H9 (cell line): ENCODE data around the gene RPS16. TPM values are rescaled to one million over a fixed set of nuclear protein-coding genes. Genes with fewer than 3 reads are reported as not detected.

Source experiments
- DNase-seq: peaks from one replicate; pipeline ENCODE4 v3.0.0-alpha.2; 2017
- H2AFZ ChIP-seq: one replicate; pipeline ENCODE4 v1.6.1; 2013; ENCODE audit warnings: mild to moderate bottlenecking, low read length, control low read depth, moderate library complexity
- H2AK5ac ChIP-seq: 2 replicates; pipeline ENCODE4 v1.6.1; 2013; ENCODE audit warnings: low read length, control low read depth, mixed read lengths; ENCODE audit not compliant: insufficient read length
- H2BK120ac ChIP-seq: one replicate; pipeline ENCODE4 v1.6.1; 2013; ENCODE audit warnings: low read depth, mild to moderate bottlenecking, low read length, control low read depth, inconsistent platforms; ENCODE audit not compliant: poor library complexity, severe bottlenecking
- H2BK12ac ChIP-seq: 2 replicates; pipeline ENCODE4 v1.6.1; 2013; ENCODE audit warnings: low read length, control low read depth, mixed read lengths, low read depth; ENCODE audit not compliant: insufficient read length
- H2BK15ac ChIP-seq: 2 replicates; pipeline ENCODE4 v1.6.1; 2013; ENCODE audit warnings: low read depth, low read length, control low read depth
- H2BK20ac ChIP-seq: one replicate; pipeline ENCODE4 v1.6.1; 2013; ENCODE audit warnings: low read depth, mild to moderate bottlenecking, low read length, control low read depth, inconsistent platforms; ENCODE audit not compliant: poor library complexity, severe bottlenecking
- H2BK5ac ChIP-seq: 2 replicates; pipeline ENCODE4 v1.6.1; 2013; ENCODE audit warnings: low read length, control low read depth, mixed read lengths; ENCODE audit not compliant: insufficient read length
- H3K14ac ChIP-seq: 2 replicates; pipeline ENCODE4 v1.6.1; 2013; ENCODE audit warnings: low read length, control low read depth; ENCODE audit not compliant: insufficient read depth
- H3K18ac ChIP-seq: 2 replicates; pipeline ENCODE4 v1.6.1; 2013; ENCODE audit warnings: low read depth, mild to moderate bottlenecking, mixed read lengths, low read length, control low read depth; ENCODE audit not compliant: insufficient read length
- H3K23ac ChIP-seq: 2 replicates; pipeline ENCODE4 v1.6.1; 2013; ENCODE audit warnings: low read length, control low read depth, mixed read lengths, low read depth; ENCODE audit not compliant: insufficient read length
- H3K23me2 ChIP-seq: 2 replicates; pipeline ENCODE4 v1.6.1; 2013; ENCODE audit warnings: low read depth, mild to moderate bottlenecking, mixed read lengths, low read length, control low read depth; ENCODE audit not compliant: insufficient read length, poor library complexity, severe bottlenecking
- H3K27ac ChIP-seq: 2 replicates; pipeline ENCODE4 v1.5.1; 2013; ENCODE audit warnings: low read length, control low read depth, mixed read lengths, low read depth; ENCODE audit not compliant: insufficient read length
- H3K27me3 ChIP-seq: 2 replicates; pipeline ENCODE4 v1.6.1; 2013; ENCODE audit warnings: low read length, control low read depth, inconsistent platforms; ENCODE audit not compliant: insufficient read depth
- H3K4ac ChIP-seq: 2 replicates; pipeline ENCODE4 v1.6.1; 2013; ENCODE audit warnings: low read depth, mild to moderate bottlenecking, control low read depth, inconsistent platforms, low read length, moderate library complexity
- H3K4me1 ChIP-seq: 2 replicates; pipeline ENCODE4 v1.6.1; 2013; ENCODE audit warnings: low read length, control low read depth, inconsistent platforms; ENCODE audit not compliant: insufficient read depth
- H3K4me2 ChIP-seq: 2 replicates; pipeline ENCODE4 v1.6.1; 2013; ENCODE audit warnings: low read length, control low read depth, mixed read lengths; ENCODE audit not compliant: insufficient read length, insufficient read depth
- H3K56ac ChIP-seq: 2 replicates; pipeline ENCODE4 v1.6.1; 2013; ENCODE audit warnings: low read depth, mild to moderate bottlenecking, mixed read lengths, low read length, control low read depth; ENCODE audit not compliant: insufficient read length
- H3K79me1 ChIP-seq: 2 replicates; pipeline ENCODE4 v1.6.1; 2013; ENCODE audit warnings: low read depth, mild to moderate bottlenecking, moderate library complexity, low read length, control low read depth, inconsistent platforms; ENCODE audit not compliant: insufficient read depth, poor library complexity, severe bottlenecking
- H3K79me2 ChIP-seq: 2 replicates; pipeline ENCODE4 v1.6.1; 2013; ENCODE audit warnings: low read length, control low read depth, inconsistent platforms; ENCODE audit not compliant: insufficient read depth
- H3K9ac ChIP-seq: 2 replicates; pipeline ENCODE4 v1.6.1; 2013; ENCODE audit warnings: low read length, control low read depth, mixed read lengths; ENCODE audit not compliant: insufficient read length; ENCODE audit errors: extremely low read depth
- H3K9me3 ChIP-seq: one replicate; pipeline ENCODE4 v1.6.1; 2013; ENCODE audit warnings: low read depth, low read length, inconsistent platforms; ENCODE audit not compliant: control insufficient read depth
- H3T11ph ChIP-seq: one replicate; pipeline ENCODE4 v1.6.1; 2013; ENCODE audit warnings: mild to moderate bottlenecking, low read length, control low read depth, inconsistent platforms
- H4K20me1 ChIP-seq: one replicate; pipeline ENCODE4 v1.6.1; 2013; ENCODE audit not compliant: control insufficient read depth, insufficient read length, insufficient read depth
- H4K5ac ChIP-seq: 2 replicates; pipeline ENCODE4 v1.6.1; 2013; ENCODE audit warnings: low read depth, mild to moderate bottlenecking, mixed read lengths, low read length, control low read depth; ENCODE audit not compliant: insufficient read length
- H4K8ac ChIP-seq: replicated peaks from 2 replicates; pipeline ENCODE4 v1.6.1; 2013; ENCODE audit warnings: low read length, control low read depth, mixed read lengths, low read depth; ENCODE audit not compliant: insufficient read length
- H4K91ac ChIP-seq: 2 replicates; pipeline ENCODE4 v1.6.1; 2013; ENCODE audit warnings: low read depth, mild to moderate bottlenecking, moderate library complexity, mixed read lengths, low read length, control low read depth; ENCODE audit not compliant: insufficient read length
- H3K27ac Mint-ChIP-seq, 3 experiments: 2 replicates in 2 of 3; 3 replicates in 1 of 3; pipeline ENCODE4 v1.8.0; 2020 to 2021; ENCODE audit warnings: mixed read lengths in 3 of 3, mild to moderate bottlenecking in 1 of 3, moderate library complexity in 1 of 3
- H3K27me3 Mint-ChIP-seq: 2 replicates; pipeline ENCODE4 v1.8.0; 2021; ENCODE audit warnings: low read depth, mild to moderate bottlenecking, moderate library complexity, mixed read lengths
- H3K36me3 Mint-ChIP-seq, 3 experiments: 2 replicates in 2 of 3; 3 replicates in 1 of 3; pipeline ENCODE4 v1.8.0; 2020 to 2021; ENCODE audit warnings: low read depth in 3 of 3, mixed read lengths in 3 of 3; ENCODE audit not compliant: insufficient read depth in 1 of 3
- H3K4me1 Mint-ChIP-seq, 2 experiments: 2 replicates each; pipeline ENCODE4 v1.8.0; 2020; ENCODE audit warnings: mixed read lengths in 2 of 2
- H3K4me3 Mint-ChIP-seq, 2 experiments: 2 replicates in 1 of 2; 3 replicates in 1 of 2; pipeline ENCODE4 v1.8.0; 2020 to 2021; ENCODE audit warnings: mild to moderate bottlenecking in 2 of 2, mixed read lengths in 2 of 2, moderate library complexity in 1 of 2
- H3K9me3 Mint-ChIP-seq, 2 experiments: 2 replicates in 1 of 2; 3 replicates in 1 of 2; pipeline ENCODE4 v1.8.0; 2020; ENCODE audit warnings: mild to moderate bottlenecking in 2 of 2, mixed read lengths in 2 of 2, moderate library complexity in 1 of 2
- WGBS: extraction: QIAGEN DNeasy Blood & Tissue Kit; methylation state at CpG from one replicate; pipeline ENCODE4 v1.1.7; 2013; ENCODE audit warnings: missing lambda C conversion rate, low lambda C conversion rate, mixed read lengths; ENCODE audit not compliant: insufficient read length; ENCODE audit errors: extremely low coverage; 5-methylcytosine and 5-hydroxymethylcytosine counted together
- total RNA-seq: library from RNA; stranded (reverse); gene quantifications from 2 replicates; pipeline ENCODE4 v1.2.1, GENCODE V29; 2021
- TF ChIP-seq, protein P1 (sequence below): fragments of 200-600 bp; sonication (generic); conservative IDR thresholded peaks from 3 replicates; pipeline ENCODE4 v1.8.0; 2021; ENCODE audit warnings: antibody characterized with exemption, mild to moderate bottlenecking

The RPS16 gene
- total RNA-seq, 1 experiment from 2014 or later: 2,711 TPM

DNA sequence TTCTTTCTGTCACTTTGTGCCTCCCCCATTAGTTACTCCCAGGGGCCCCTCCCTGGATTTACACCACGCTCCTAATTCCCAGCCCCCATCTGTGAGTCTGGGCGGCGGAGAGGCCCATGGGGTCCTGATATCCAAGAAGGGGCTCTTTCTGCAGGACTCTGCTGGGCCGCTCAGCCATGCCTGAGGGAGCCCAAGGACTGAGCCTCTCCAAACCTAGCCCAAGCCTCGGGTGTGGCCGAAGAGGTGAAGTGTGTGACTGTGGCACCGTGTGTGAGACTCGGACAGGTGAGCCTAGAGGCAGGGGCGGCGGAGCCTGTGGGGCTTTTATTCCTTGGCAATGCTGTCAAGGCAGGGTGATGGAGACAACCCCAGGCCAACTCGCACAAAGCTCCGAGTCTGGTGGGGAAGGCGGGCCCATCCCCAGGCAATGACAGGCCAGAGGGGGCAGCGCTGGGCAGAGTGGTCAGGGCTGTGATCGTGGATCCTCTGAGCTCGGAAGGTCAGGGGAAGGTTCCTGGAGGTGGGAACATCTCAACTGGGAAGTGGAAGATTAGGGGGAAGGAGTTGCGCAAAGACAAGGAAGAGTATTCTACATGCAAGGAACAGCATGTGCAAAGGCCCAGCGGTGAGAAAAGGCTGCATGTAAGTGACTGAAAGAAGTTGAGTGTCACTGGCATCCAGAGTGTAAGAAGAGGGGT lies 21.7 kb downstream of the RPS16 start:
- Mint-ChIP-seq H3K4me3 (peak overlapping the region; percentile 96 to 97), H3K27me3 (peaks cover 1% of the 10 kb centered on the region; the same call in 1 of the 2 replicates), H3K4me1 (peaks cover 29 to 37% of the 10 kb centered on the region in 2 experiments), H3K9me3 (no peaks in the 10 kb centered on the region; a peak in 1 of 5 replicates), H3K36me3 (peaks cover 15 to 48% (median 33%) of the 10 kb centered on the region in 3 experiments), H3K27ac (peak overlapping the region; percentile 95 to 96 (median 96))
- Histone ChIP-seq H3K79me2 (peaks cover 6% of the 10 kb centered on the region; the same call in 1 of the 2 replicates), H4K91ac (no peak overlapping the region), H4K5ac (no peak overlapping the region), H3K23me2 (peaks cover 7% of the 10 kb centered on the region), H3K9ac (peak overlapping the region; percentile 63), H4K8ac (no peak overlapping the region), H2BK12ac (no peak overlapping the region), H2BK120ac (peak overlapping the region; percentile 28), H3K4me2 (peak overlapping the region; percentile 89), H2AFZ (no peak overlapping the region), H3K27me3 (no peaks in the 10 kb centered on the region), H2BK15ac (no peak overlapping the region), H3K23ac (no peak overlapping the region), H3K79me1 (peaks cover 6% of the 10 kb centered on the region), H3K27ac (no peak overlapping the region), H2BK20ac (no peak overlapping the region), H3K9me3 (no peaks in the 10 kb centered on the region), H3K18ac (peak overlapping the region; percentile 57), H3K4me1 (peaks cover 4% of the 10 kb centered on the region; the same call in 1 of the 2 replicates), H3K4ac (no peak overlapping the region), H3T11ph (no peak overlapping the region), H2BK5ac (no peak overlapping the region), H2AK5ac (no peak overlapping the region), H3K14ac (peak overlapping the region; percentile 74; the same call in 1 of the 2 replicates), H3K56ac (no peak overlapping the region), H4K20me1 (peaks cover 2% of the 10 kb centered on the region)
- TF ChIP-seq, protein P1, sequence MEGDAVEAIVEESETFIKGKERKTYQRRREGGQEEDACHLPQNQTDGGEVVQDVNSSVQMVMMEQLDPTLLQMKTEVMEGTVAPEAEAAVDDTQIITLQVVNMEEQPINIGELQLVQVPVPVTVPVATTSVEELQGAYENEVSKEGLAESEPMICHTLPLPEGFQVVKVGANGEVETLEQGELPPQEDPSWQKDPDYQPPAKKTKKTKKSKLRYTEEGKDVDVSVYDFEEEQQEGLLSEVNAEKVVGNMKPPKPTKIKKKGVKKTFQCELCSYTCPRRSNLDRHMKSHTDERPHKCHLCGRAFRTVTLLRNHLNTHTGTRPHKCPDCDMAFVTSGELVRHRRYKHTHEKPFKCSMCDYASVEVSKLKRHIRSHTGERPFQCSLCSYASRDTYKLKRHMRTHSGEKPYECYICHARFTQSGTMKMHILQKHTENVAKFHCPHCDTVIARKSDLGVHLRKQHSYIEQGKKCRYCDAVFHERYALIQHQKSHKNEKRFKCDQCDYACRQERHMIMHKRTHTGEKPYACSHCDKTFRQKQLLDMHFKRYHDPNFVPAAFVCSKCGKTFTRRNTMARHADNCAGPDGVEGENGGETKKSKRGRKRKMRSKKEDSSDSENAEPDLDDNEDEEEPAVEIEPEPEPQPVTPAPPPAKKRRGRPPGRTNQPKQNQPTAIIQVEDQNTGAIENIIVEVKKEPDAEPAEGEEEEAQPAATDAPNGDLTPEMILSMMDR: peak; percentile 25; the same call in 1 of the 3 replicates
- no peak for DNase-seq
- WGBS: no CpG with 5 or more reads among the region's 18 CpGs
